Nephron progenitor cell (in vitro differentiated cells): Measurements from ENCODE around the gene FLNA.
"Not testable (repeated sequence)": the region's sequence is repeated elsewhere in the genome, so short reads cannot be mapped to it uniquely, and the experiment has no call there.

Experiments used
- DNase-seq: peaks from one replicate; pipeline ENCODE4 v3.0.0; 2021
- H3K27ac Mint-ChIP-seq: 2 replicates; pipeline ENCODE4 v1.8.0; 2021; ENCODE audit warnings: mild to moderate bottlenecking, moderate library complexity, mixed read lengths
- H3K27me3 Mint-ChIP-seq: 2 replicates; pipeline ENCODE4 v1.8.0; 2021; ENCODE audit warnings: mild to moderate bottlenecking, low read depth, mixed read lengths; ENCODE audit not compliant: poor library complexity
- H3K36me3 Mint-ChIP-seq: 2 replicates; pipeline ENCODE4 v1.8.0; 2021; ENCODE audit warnings: low read depth, mixed read lengths
- H3K4me1 Mint-ChIP-seq: 2 replicates; pipeline ENCODE4 v1.8.0; 2021; ENCODE audit warnings: mixed read lengths
- H3K4me3 Mint-ChIP-seq: 2 replicates; pipeline ENCODE4 v1.8.0; 2021; ENCODE audit warnings: mild to moderate bottlenecking, moderate library complexity, mixed read lengths
- H3K9me3 Mint-ChIP-seq: 2 replicates; pipeline ENCODE4 v1.8.0; 2021; ENCODE audit warnings: mild to moderate bottlenecking, moderate library complexity, mixed read lengths
- CTCF ChIP-seq: fragments of 200-600 bp; sonication (generic); IDR thresholded peaks from 2 replicates; pipeline ENCODE4 v1.5.0; 2021; ENCODE audit warnings: antibody characterized with exemption

Gene FLNA

GRCh38 chrX:154304846-154305245 lies 69.6 kb downstream of the FLNA start:
- Mint-ChIP-seq H3K27me3 (no peaks in the 10 kb centered on the region), H3K4me1 (peaks cover 46% of the 10 kb centered on the region), H3K4me3 (no peak overlapping the region), H3K9me3 (peaks cover 67% of the 10 kb centered on the region), H3K27ac (no peak overlapping the region), H3K36me3 (no peaks in the 10 kb centered on the region)
- no peak for TF ChIP-seq CTCF
- no peak for DNase-seq

GRCh38 chrX:154303476-154303875 lies 71.0 kb downstream of the FLNA start:
- Mint-ChIP-seq H3K9me3 (peaks cover 69% of the 10 kb centered on the region), H3K4me3 (no peak overlapping the region), H3K27ac (no peak overlapping the region), H3K4me1 (peaks cover 40% of the 10 kb centered on the region), H3K36me3 (no peaks in the 10 kb centered on the region), H3K27me3 (no peaks in the 10 kb centered on the region)
- DNase-seq, result no peak
- no peak for TF ChIP-seq CTCF

- not testable (repeated sequence) for H3K27ac Mint-ChIP-seq, DNase-seq, H3K27me3 Mint-ChIP-seq, H3K4me3 Mint-ChIP-seq, H3K36me3 Mint-ChIP-seq
- Mint-ChIP-seq H3K9me3 (peaks cover 69% of the 10 kb centered on the region), H3K4me1 (peaks cover 35% of the 10 kb centered on the region)
Measured at GRCh38 chrX:154302998-154303397, 71.4 kb downstream of the FLNA start.

GRCh38 chrX:154300816-154301215 lies 73.6 kb downstream of the FLNA start:
- H3K4me3 Mint-ChIP-seq, result no peak overlapping the region
- peaks cover 24% of the 10 kb centered on the region for H3K4me1 Mint-ChIP-seq
- no peak for DNase-seq
- H3K9me3 Mint-ChIP-seq, result peaks cover 72% of the 10 kb centered on the region
- no peak overlapping the region for H3K27ac Mint-ChIP-seq
- H3K27me3 Mint-ChIP-seq, result peaks cover 3% of the 10 kb centered on the region
- no peak for TF ChIP-seq CTCF
- H3K36me3 Mint-ChIP-seq, result no peaks in the 10 kb centered on the region
